GM23248 (cell line): Measurements from ENCODE around the gene ACVR1.

ENCODE experiments used
- EZH2 ChIP-seq: fragments of 200-600 bp; sonication (generic); IDR thresholded peaks from 2 replicates; pipeline ENCODE4 v1.6.1; 2018; ENCODE audit warnings: antibody characterized with exemption, mild to moderate bottlenecking; ENCODE audit not compliant: insufficient read depth, poor library complexity, severe bottlenecking
- EZH2phosphoT487 ChIP-seq: fragments of 200-600 bp; sonication (generic); IDR thresholded peaks from 2 replicates; pipeline ENCODE4 v1.6.1; 2018; ENCODE audit warnings: antibody characterized with exemption, moderate library complexity, mild to moderate bottlenecking, low read depth; ENCODE audit not compliant: insufficient read depth

- no peak for TF ChIP-seq EZH2
- TF ChIP-seq EZH2phosphoT487 = no peak
Observed at GRCh38 chr2:157899125-157899839, 23.2 kb upstream of the ACVR1 start.
